ENCODE measurements around the gene HORMAD2.

Gene HORMAD2

GRCh38 chr22:30043161-30043560 lies 37.1 kb upstream of the HORMAD2 start:
- H3K36me3 ChIP-seq (ENCODE audit: control insufficient read depth, insufficient read depth, low read length) = no peaks in the 10 kb centered on the region
- no peak overlapping the region for H3K9ac ChIP-seq (ENCODE audit: low read length)
- no peaks in the 10 kb centered on the region for H3K9me3 ChIP-seq (ENCODE audit: control insufficient read depth, insufficient read depth, low read depth, low read length)
- H3K4me3 ChIP-seq (ENCODE audit: low read depth, low read length) = no peak overlapping the region
- H3K27me3 ChIP-seq (ENCODE audit: control insufficient read depth, insufficient read depth, low read length) = no peaks in the 10 kb centered on the region
- H3K27ac ChIP-seq (ENCODE audit: low read depth, low read length) = no peak overlapping the region
- peaks cover under 1% of the 10 kb centered on the region for H3K4me1 ChIP-seq (ENCODE audit: control insufficient read depth, insufficient read depth, low read length)

- Histone ChIP-seq H3K27me3 (ENCODE audit: control insufficient read depth, insufficient read depth, low read length) (no peaks in the 10 kb centered on the region), H3K9ac (ENCODE audit: low read length) (no peak overlapping the region)
These were observed 35.9 kb upstream of the HORMAD2 start for GRCh38 chr22:30044369-30044768.

GRCh38 chr22:30044881-30045493 lies 35.3 kb upstream of the HORMAD2 start:
- Histone ChIP-seq H3K9ac (ENCODE audit: low read length) (no peak overlapping the region), H3K27ac (ENCODE audit: low read depth, low read length) (no peak overlapping the region), H3K36me3 (ENCODE audit: control insufficient read depth, insufficient read depth, low read length) (no peaks in the 10 kb centered on the region), H3K9me3 (ENCODE audit: control insufficient read depth, insufficient read depth, low read depth, low read length) (no peaks in the 10 kb centered on the region), H3K4me1 (ENCODE audit: control insufficient read depth, insufficient read depth, low read length) (no peaks in the 10 kb centered on the region), H3K4me3 (ENCODE audit: low read depth, low read length) (no peak overlapping the region), H3K27me3 (ENCODE audit: control insufficient read depth, insufficient read depth, low read length) (no peaks in the 10 kb centered on the region)

More at GRCh38 chr22:30044369-30044768, 35.9 kb upstream of the HORMAD2 start:
- no peak overlapping the region for H3K4me3 ChIP-seq (ENCODE audit: low read depth, low read length)
- H3K27ac ChIP-seq (ENCODE audit: low read depth, low read length) = no peak overlapping the region
- H3K36me3 ChIP-seq (ENCODE audit: control insufficient read depth, insufficient read depth, low read length) = no peaks in the 10 kb centered on the region
- H3K9me3 ChIP-seq (ENCODE audit: control insufficient read depth, insufficient read depth, low read depth, low read length) = no peaks in the 10 kb centered on the region
- H3K4me1 ChIP-seq (ENCODE audit: control insufficient read depth, insufficient read depth, low read length) = no peaks in the 10 kb centered on the region

GRCh38 chr22:30045494-30045887 lies 34.8 kb upstream of the HORMAD2 start:
- Histone ChIP-seq H3K36me3 (ENCODE audit: control insufficient read depth, insufficient read depth, low read length) (no peaks in the 10 kb centered on the region), H3K9me3 (ENCODE audit: control insufficient read depth, insufficient read depth, low read depth, low read length) (no peaks in the 10 kb centered on the region), H3K27me3 (ENCODE audit: control insufficient read depth, insufficient read depth, low read length) (no peaks in the 10 kb centered on the region), H3K4me1 (ENCODE audit: control insufficient read depth, insufficient read depth, low read length) (no peaks in the 10 kb centered on the region), H3K9ac (ENCODE audit: low read length) (no peak overlapping the region), H3K27ac (ENCODE audit: low read depth, low read length) (no peak overlapping the region), H3K4me3 (ENCODE audit: low read depth, low read length) (no peak overlapping the region)

GRCh38 chr22:30045901-30046715 lies 34.2 kb upstream of the HORMAD2 start:
- H3K36me3 ChIP-seq (ENCODE audit: control insufficient read depth, insufficient read depth, low read length) = no peaks in the 10 kb centered on the region
- no peak overlapping the region for H3K27ac ChIP-seq (ENCODE audit: low read depth, low read length)
- H3K9ac ChIP-seq (ENCODE audit: low read length) = no peak overlapping the region
- no peaks in the 10 kb centered on the region for H3K9me3 ChIP-seq (ENCODE audit: control insufficient read depth, insufficient read depth, low read depth, low read length)
- H3K4me1 ChIP-seq (ENCODE audit: control insufficient read depth, insufficient read depth, low read length) = no peaks in the 10 kb centered on the region
- H3K4me3 ChIP-seq (ENCODE audit: low read depth, low read length) = no peak overlapping the region
- H3K27me3 ChIP-seq (ENCODE audit: control insufficient read depth, insufficient read depth, low read length) = no peaks in the 10 kb centered on the region

- H3K4me3 ChIP-seq (ENCODE audit: low read depth, low read length) = no peak overlapping the region
- H3K27me3 ChIP-seq (ENCODE audit: control insufficient read depth, insufficient read depth, low read length) = no peaks in the 10 kb centered on the region
- no peaks in the 10 kb centered on the region for H3K4me1 ChIP-seq (ENCODE audit: control insufficient read depth, insufficient read depth, low read length)
- no peaks in the 10 kb centered on the region for H3K36me3 ChIP-seq (ENCODE audit: control insufficient read depth, insufficient read depth, low read length)
- H3K27ac ChIP-seq (ENCODE audit: low read depth, low read length) = no peak overlapping the region
- no peaks in the 10 kb centered on the region for H3K9me3 ChIP-seq (ENCODE audit: control insufficient read depth, insufficient read depth, low read depth, low read length)
- H3K9ac ChIP-seq (ENCODE audit: low read length) = no peak overlapping the region
These were observed 33.4 kb upstream of the HORMAD2 start for GRCh38 chr22:30046716-30047363.

DNA sequence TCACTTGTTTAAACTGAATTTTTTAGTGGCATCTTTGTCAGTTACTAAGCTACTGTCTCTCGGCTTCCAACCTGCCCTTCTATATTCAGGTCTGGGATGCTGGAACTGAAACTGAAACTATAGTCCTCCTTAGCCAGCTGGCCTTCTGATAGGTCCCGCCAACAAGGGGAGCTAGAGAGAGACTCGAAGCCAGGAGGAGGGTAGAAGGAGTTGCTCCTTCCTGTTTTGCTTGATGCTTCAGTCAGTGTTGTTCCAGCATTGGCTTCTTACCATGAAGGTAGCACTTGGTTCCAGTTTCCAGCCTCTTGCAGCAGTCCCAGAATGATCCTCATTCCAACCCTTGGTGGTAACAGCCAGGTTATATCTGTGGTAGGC lies 32.9 kb upstream of the HORMAD2 start:
- Histone ChIP-seq H3K27ac (ENCODE audit: low read depth, low read length) (no peak overlapping the region), H3K4me3 (ENCODE audit: low read depth, low read length) (no peak overlapping the region), H3K27me3 (ENCODE audit: control insufficient read depth, insufficient read depth, low read length) (no peaks in the 10 kb centered on the region), H3K9ac (ENCODE audit: low read length) (no peak overlapping the region), H3K4me1 (ENCODE audit: control insufficient read depth, insufficient read depth, low read length) (no peaks in the 10 kb centered on the region), H3K9me3 (ENCODE audit: control insufficient read depth, insufficient read depth, low read depth, low read length) (no peaks in the 10 kb centered on the region), H3K36me3 (ENCODE audit: control insufficient read depth, insufficient read depth, low read length) (no peaks in the 10 kb centered on the region)

GRCh38 chr22:30048681-30049080 lies 31.6 kb upstream of the HORMAD2 start:
- Histone ChIP-seq H3K9ac (ENCODE audit: low read length) (no peak overlapping the region), H3K4me3 (ENCODE audit: low read depth, low read length) (no peak overlapping the region), H3K9me3 (ENCODE audit: control insufficient read depth, insufficient read depth, low read depth, low read length) (no peaks in the 10 kb centered on the region)

DNA sequence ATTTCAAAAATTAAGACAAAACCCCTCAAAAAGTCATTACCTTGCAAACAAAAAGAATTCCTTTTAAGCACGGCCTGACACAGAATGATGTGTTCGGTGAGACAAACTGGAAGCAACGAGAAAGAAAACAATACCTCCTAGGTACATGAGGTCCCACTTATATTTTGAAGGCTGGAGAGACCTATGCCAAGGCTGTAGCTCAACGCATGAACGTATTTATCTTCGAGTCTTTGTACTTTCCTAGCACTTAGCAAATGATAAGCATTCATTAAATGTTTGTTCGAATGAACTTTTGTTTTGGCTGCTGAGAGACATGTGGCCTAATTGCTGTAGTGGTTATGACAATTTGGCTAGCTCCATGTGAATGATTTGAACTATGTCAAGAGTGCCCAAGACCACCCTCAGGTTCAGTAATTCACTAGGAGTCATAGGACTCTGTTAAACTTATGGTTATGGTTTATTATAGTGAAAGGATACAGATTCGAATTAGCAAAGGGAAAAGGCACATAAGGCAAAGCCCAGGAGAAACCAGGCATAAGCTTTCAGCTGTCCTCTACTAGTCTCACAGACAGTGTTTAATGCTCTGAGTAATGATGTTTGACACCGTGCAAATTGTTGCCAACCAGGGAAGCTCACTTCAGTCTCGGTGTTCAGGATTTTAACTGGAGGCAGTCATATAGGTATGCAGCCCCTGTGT lies 26.0 kb upstream of the HORMAD2 start:
- Histone ChIP-seq H3K27me3 (ENCODE audit: control insufficient read depth, insufficient read depth, low read length) (no peaks in the 10 kb centered on the region), H3K9me3 (ENCODE audit: control insufficient read depth, insufficient read depth, low read depth, low read length) (peaks cover 13% of the 10 kb centered on the region; the same call in 1 of the 2 replicates), H3K4me3 (ENCODE audit: low read depth, low read length) (no peak overlapping the region), H3K27ac (ENCODE audit: low read depth, low read length) (no peak overlapping the region), H3K36me3 (ENCODE audit: control insufficient read depth, insufficient read depth, low read length) (no peaks in the 10 kb centered on the region), H3K9ac (ENCODE audit: low read length) (no peak overlapping the region), H3K4me1 (ENCODE audit: control insufficient read depth, insufficient read depth, low read length) (no peaks in the 10 kb centered on the region)

More at GRCh38 chr22:30048681-30049080, 31.6 kb upstream of the HORMAD2 start:
- Histone ChIP-seq H3K27me3 (ENCODE audit: control insufficient read depth, insufficient read depth, low read length) (no peaks in the 10 kb centered on the region), H3K27ac (ENCODE audit: low read depth, low read length) (no peak overlapping the region), H3K36me3 (ENCODE audit: control insufficient read depth, insufficient read depth, low read length) (no peaks in the 10 kb centered on the region), H3K4me1 (ENCODE audit: control insufficient read depth, insufficient read depth, low read length) (no peaks in the 10 kb centered on the region)

DNA sequence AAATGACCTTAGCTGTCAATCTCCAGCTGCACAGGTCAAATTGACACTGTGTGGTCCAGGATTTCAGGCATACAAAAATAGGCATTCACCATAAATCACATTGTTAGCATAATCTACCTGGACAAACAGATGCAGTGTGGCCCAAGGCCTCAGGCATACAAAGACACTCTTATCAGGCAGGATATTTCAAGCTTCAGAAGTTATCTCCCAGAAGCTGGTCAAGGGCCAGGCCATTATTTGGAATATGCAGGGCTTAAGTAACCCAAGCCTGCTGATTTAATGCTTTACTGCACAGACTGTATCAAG lies 25.5 kb upstream of the HORMAD2 start:
- Histone ChIP-seq H3K27ac (ENCODE audit: low read depth, low read length) (no peak overlapping the region), H3K27me3 (ENCODE audit: control insufficient read depth, insufficient read depth, low read length) (no peaks in the 10 kb centered on the region), H3K36me3 (ENCODE audit: control insufficient read depth, insufficient read depth, low read length) (no peaks in the 10 kb centered on the region)

GRCh38 chr22:30056015-30056414 lies 24.2 kb upstream of the HORMAD2 start:
- peaks cover 19% of the 10 kb centered on the region for H3K9me3 ChIP-seq (ENCODE audit: control insufficient read depth, insufficient read depth, low read depth, low read length)
- H3K27ac ChIP-seq (ENCODE audit: low read depth, low read length) = no peak overlapping the region
- H3K4me1 ChIP-seq (ENCODE audit: control insufficient read depth, insufficient read depth, low read length) = no peaks in the 10 kb centered on the region
- H3K4me3 ChIP-seq (ENCODE audit: low read depth, low read length) = no peak overlapping the region
- H3K27me3 ChIP-seq (ENCODE audit: control insufficient read depth, insufficient read depth, low read length) = no peaks in the 10 kb centered on the region
- no peak overlapping the region for H3K9ac ChIP-seq (ENCODE audit: low read length)
- H3K36me3 ChIP-seq (ENCODE audit: control insufficient read depth, insufficient read depth, low read length) = no peaks in the 10 kb centered on the region

More for the DNA sequence above, 25.5 kb upstream of the HORMAD2 start:
- H3K9ac ChIP-seq (ENCODE audit: low read length) = no peak overlapping the region
- no peak overlapping the region for H3K4me3 ChIP-seq (ENCODE audit: low read depth, low read length)
- H3K4me1 ChIP-seq (ENCODE audit: control insufficient read depth, insufficient read depth, low read length) = no peaks in the 10 kb centered on the region
- H3K9me3 ChIP-seq (ENCODE audit: control insufficient read depth, insufficient read depth, low read depth, low read length) = peaks cover 16% of the 10 kb centered on the region

All from HUES6 (cell line).